Renal pelvis (tissue), 4 donors: Measurements from ENCODE around the gene IL32. TPM values are rescaled to one million over a fixed set of nuclear protein-coding genes. Genes with fewer than 3 reads are reported as not detected.

Source experiments
- DNase-seq: peaks from one replicate; pipeline ENCODE4 v3.0.0-alpha.2; 2013
- polyA plus RNA-seq, 3 donors: library from polyadenylated mRNA; unstranded; fragments of 120-200 nt; gene quantifications; one replicate each; pipeline ENCODE4 v1.2.1, GENCODE V29; 2013; ENCODE audit not compliant: insufficient read length in 3 of 3

IL32 gene
- polyA plus RNA-seq, 3 donors: 30.4 to 39.9 (median 34.9) TPM

GRCh38 chr16:3025032-3026002 is 40.1 kb upstream of the IL32 start:
- no peak for DNase-seq

DNA sequence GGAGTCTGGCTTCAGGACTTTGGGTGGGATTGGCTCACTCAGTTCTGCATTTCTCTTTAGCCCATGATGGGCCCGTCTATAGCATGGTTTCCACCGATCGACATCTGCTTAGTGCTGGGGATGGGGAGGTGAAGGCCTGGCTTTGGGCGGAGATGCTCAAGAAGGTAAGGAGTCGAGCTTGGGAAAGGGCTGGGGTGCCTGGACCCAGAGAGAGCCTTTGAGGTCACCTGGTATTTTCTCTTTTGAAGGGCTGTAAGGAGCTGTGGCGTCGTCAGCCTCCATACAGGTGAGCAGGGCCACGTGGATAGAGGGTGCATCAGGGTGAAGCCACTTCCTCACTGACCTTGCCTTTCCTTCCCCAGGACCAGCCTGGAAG is 39.4 kb upstream of the IL32 start:
- no peak for DNase-seq

GRCh38 chr16:3026609-3027488 is 38.6 kb upstream of the IL32 start:
- DNase-seq: no peak

DNA sequence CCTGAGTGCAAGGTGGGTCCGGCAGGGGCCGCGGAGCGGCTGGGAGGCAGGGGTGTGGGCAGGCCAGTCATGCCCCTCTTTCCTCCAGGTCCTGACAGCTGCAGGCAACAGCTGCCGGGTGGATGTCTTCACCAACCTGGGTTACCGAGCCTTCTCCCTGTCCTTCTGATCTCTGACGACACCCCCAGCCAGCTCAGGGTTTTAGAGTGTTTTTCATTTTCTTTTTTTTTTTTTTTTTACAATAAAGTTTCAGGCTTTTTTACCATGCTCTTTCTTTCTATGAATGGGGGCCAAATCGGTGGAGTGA is 38.0 kb upstream of the IL32 start:
- DNase-seq: no peak

DNA sequence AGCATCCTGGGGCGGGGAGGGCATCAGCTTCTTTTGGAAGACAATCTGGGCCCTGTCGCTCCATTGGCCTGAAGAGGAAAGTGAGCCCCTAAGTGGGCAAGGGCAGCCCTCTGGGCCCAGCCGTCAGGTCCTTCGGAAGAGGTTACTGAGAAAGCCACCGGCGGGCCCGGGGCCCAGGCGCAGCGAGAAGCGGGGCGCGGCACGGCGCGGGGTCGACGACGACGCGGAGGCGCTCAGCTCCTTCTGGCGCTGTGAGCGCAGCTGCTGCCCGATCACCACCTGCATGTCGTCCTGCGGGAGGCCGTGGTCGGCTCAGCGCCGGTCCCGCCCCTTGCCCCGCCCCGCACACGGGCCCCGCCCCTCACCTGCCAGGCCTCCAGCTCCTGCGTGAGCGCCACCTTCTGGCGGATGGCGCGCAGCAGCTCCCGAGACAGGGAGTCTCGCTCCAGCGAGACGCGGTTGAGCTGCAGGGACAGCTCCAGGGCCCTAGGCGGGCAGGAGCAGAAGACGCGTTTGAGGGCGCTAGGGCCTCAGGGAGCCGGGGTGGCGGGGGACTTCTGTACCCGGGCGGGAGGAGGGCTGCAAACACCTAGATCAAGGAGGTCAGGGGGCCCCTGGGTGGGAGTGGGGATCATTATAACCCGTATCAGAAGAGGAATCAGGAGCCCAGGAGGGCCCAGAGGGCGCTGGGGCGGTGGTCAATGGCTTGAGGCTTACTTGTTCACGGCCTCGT is 37.3 kb upstream of the IL32 start:
- peak; percentile 82 for DNase-seq

DNA sequence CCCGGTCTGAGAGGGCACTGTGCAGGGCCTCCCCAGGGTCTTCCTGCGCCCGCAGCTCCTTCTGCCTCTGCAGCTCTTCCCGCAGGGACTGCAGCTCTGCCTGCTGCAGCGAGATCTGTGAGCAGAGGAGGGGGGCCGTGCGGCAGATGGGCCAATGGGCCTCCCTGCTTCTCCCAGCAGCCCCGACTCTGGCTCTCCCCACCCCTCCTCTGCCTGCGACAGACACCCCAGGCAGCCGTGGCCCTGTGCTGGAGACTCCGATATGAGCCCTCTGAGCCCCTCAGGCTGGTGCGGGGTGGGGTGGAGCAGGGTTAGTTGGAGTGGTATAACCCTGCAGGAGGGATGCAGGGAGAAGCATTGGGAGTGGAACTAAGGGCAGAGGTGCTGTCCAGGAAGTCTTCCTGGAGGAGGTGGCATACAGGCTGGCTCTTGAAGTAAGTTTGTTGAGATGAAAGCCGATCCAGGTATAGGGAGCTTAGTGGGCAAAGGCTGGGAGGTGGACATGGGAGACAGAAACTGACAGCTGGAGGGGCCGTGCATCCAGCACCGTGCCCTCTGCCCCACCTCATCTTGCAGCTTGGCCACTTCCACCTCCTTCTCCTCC is 36.6 kb upstream of the IL32 start:
- no peak for DNase-seq

- no peak for DNase-seq
These were observed 35.8 kb upstream of the IL32 start for GRCh38 chr16:3029491-3030221.

DNA sequence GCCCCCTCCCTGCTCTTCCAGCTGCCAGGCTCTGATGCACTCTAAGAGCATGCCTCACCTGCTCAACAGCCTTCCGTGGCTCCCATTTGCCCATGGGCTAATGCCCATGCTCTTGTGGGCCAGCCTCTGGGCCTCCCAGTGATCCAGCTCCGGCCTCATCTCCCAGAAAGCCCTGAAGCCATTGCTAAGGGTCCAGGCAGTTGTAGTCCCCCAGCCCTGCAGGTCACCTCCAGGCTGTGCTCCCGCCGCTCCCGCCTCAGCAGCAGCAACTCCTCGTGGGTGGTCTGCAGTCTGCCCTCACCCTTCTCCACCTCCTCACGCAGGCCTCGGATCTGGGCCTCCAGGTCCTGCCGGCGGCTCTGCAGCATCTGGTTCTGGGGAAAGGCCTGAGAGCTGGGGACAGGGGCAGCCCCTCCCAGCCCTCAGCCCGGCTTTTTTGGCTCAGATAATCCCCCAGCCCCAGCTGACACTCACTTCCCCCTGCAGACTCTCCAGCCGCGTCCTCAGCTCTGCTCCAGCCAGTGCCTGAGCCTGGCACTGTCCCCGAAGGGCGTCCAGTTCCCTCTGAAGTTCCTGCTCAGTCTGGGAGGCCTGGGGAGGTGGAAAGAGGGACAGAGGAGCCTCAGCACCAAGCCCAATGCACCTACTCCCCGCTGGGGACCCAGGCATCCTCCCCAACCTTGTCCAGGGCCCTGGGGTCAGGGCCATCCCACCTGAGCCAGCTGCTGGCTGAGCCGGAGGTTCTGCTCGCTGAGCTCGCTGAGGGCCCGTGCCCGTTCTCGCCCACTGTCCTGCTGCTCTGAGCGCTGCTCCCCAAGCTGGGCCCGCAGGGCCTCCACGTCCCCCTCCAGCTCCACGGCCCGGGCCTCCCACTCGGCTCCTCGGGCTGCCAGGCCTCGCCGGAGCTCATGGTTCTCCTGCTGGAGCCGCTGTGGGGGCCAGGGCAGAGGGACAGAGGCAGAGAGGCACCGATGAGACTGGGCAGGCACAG is 34.9 kb upstream of the IL32 start:
- no peak for DNase-seq

GRCh38 chr16:3032624-3033023 is 32.8 kb upstream of the IL32 start:
- no peak for DNase-seq

- DNase-seq: no peak
These were observed 30.0 kb upstream of the IL32 start for GRCh38 chr16:3035289-3035971.

GRCh38 chr16:3035972-3036725 is 29.3 kb upstream of the IL32 start:
- no peak for DNase-seq

- no peak for DNase-seq
These were observed 28.6 kb upstream of the IL32 start, which contains the start of gene BICDL2 for GRCh38 chr16:3036726-3037315. TSS of gene BICDL2 (minus strand) at chr16:3036944. CDS start at chr16:3035496, 1,448 bp downstream.

DNA sequence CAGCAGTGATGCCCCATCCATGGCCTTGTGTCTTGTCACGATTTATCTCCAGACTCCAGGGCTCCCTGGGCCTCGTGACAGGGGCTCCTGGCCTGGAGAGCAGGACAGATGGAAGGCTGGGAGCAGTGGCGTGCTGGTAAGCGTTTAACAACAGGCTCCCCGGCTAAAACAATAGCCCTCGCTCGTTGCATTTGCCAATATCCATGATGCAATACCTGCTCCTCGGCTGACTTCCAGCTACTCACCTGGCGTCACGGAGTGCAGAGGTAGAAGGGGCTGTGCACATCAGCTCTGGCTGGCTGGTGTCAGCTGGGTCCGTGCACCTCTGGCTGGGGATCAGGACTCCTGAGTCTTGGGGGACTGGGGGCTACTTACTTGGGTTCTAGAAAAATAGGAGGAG is 27.2 kb upstream of the IL32 start:
- no peak for DNase-seq

DNA sequence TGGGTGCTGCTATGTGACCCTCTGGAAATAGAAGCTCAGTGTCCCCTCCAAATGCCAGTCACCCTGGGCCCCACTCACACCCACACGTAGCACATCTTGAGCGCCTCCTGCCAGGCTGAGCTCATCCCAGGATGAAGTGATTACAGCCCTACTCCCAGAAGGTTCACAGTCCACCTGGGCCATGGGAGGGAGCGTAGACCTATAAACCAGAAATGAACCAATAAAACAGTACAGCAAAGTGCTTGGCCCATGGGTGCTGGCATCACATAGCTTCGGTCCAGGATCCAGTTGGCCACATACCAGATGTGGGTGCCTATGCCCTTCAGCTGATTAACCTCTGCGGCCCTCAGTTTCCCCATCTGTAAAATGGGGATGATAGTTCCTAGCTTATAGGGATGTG is 26.5 kb upstream of the IL32 start:
- no peak for DNase-seq

DNA sequence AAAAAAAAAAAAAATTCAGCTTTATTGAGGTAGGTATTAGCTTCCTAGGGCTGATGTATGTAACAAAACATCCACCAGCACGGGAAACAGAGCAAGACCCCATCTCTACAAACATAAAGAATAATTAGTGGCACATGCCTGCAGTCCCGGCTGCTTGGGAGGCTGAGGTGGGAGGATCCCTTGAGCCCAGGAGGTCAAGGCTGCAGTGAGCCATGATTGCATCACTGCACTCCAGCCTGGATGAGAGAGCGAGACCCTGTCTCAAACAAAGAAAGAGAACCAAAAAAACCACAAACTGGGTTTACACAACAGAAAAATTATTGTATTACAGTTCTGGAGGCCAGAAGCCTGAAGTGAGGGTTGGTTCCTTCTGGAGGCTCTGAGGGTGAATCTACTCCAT is 23.1 kb upstream of the IL32 start:
- no peak for DNase-seq

- no peak for DNase-seq
These were observed 20.7 kb upstream of the IL32 start for GRCh38 chr16:3044708-3045107.

DNA sequence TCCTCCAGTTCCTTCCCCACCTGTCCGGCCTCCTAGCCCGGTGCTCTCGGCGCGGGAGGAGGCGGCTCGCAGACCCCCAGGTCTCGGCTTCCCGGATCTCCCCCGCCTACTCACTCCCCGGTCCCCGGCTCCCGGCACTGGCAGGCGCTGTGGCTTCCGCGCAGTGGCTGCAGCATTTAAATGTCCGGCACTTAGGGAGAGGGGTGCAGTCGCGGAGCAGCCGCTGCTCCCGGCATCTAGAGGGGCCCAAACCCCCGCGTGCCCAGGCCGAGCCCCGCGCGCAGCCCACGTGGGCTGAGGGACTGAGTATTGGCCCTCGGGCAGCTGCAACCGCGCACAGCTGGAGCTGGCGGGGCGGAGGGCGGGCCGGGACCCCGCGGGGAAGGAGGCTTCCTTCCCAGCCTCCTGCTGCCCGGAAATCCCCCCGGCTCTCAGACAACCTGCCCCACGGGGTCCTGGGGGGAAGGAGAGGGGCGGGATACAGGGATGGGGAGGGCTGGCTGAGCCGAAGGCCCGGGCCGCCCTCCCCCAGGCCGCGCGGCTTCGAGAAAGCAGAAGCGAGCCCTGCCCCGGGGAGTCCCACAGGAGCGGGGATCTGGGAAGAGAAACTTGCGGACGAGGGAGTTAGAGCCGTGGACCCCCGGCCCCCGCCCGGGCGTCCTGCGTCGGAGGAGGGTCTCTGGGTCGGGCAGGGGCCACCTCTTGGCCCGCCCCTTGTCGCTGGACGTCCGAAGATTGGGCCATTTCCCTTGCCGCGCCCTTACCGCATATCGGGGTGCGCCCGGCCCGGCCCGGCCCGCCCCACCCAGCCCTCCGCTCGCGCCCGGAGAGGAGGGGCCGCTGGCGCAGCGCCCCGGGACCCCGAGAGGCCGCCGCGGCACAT is 19.4 kb upstream of the IL32 start, which contains the start of gene MMP25:
Gene MMP25, plus strand, starts transcription at position 804 of the 883 bp plus-strand sequence. CDS start 357 bp downstream, outside the sequence.
- no peak for DNase-seq
